ENCODE measurements around the gene ARID1B. TPM values are rescaled to one million over a fixed set of nuclear protein-coding genes. Genes with fewer than 3 reads are reported as not detected.

ARID1B gene
- total RNA-seq, 1 experiment from 2014 or later: 35.6 TPM

DNA sequence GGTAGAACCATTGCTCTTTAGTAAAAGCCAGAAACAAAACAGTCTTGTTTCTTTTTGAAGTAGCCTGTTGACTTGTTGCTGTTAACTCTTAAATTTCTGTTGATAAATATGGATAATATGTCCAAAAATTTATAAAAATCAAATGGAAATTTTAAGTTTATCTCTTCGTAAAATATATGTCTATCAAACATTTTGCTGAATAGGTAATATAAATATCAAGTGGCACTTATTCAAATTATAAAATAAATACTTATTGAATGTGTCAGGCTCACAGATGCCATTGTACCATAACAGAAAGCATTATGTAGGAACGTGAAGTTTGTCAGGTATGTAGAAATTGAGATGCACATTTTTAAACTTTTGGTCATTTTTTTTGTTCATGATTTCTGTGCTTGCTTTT lies 216.5 kb downstream of the ARID1B start:
- Histone ChIP-seq H3K36me3 (ENCODE audit: control insufficient read depth in 1 of 2, insufficient read depth in 2 of 2, low read length in 2 of 2) (no peaks in the 10 kb centered on the region), H3K4me1 (ENCODE audit: control insufficient read depth in 1 of 2, insufficient read depth in 2 of 2, low read length in 2 of 2) (0 out of 4 replicates have a peak, but pooled peaks cover 0 to 3% of the 10 kb centered on the region in 2 experiments), H3K9me2 (ENCODE audit: insufficient read depth) (no peaks in the 10 kb centered on the region), H3K27ac (ENCODE audit: low read depth, low read length) (no peak overlapping the region), H3K27me3 (ENCODE audit: insufficient read depth, low read length) (no peaks in the 10 kb centered on the region), H3K4me3 (replicated peaks in 1 of 2; ENCODE audit: low read depth in 1 of 2, low read length in 2 of 2) (no peak overlapping the region), H2AFZ (ENCODE audit: low read depth, low read length, poor library complexity, severe bottlenecking) (no peak overlapping the region), H3K9me3 (ENCODE audit: control insufficient read depth in 1 of 2, insufficient read depth in 1 of 2, low read depth in 1 of 2, low read length in 2 of 2) (no peaks in the 10 kb centered on the region), H3K79me2 (ENCODE audit: insufficient read depth, low read length) (peaks cover 26% of the 10 kb centered on the region), H3K4me2 (ENCODE audit: low read length) (no peak overlapping the region), H4K20me1 (ENCODE audit: insufficient read depth) (no peaks in the 10 kb centered on the region), H3K9ac (ENCODE audit: low read length) (no peak overlapping the region)
- intact Hi-C loops (cut with micrococcal nuclease): no loop called here
- RAD21 ChIA-PET (ENCODE audit: low non-redundant PET in 1 of 2, low total read pairs in 2 of 2, uncharacterized antibody in 2 of 2, unreplicated experiment in 2 of 2): no interaction called here
- ATAC-seq (no peak), DNase-seq (ENCODE audit: low read depth, low spot score) (no peak)
- CTCF ChIA-PET: no interaction called here
- TF ChIP-seq POLR2AphosphoS5 (IDR thresholded peaks at IDR 0.05; ENCODE audit: low read depth, low read length): no peak
- no peak for TF ChIP-seq SP1 (IDR thresholded peaks at IDR 0.05; ENCODE audit: low read depth)
- no peak for TF ChIP-seq RAD21 (IDR thresholded peaks at IDR 0.05; ENCODE audit: low read depth)
- TF ChIP-seq SRF (IDR thresholded peaks at IDR 0.05; ENCODE audit: low read depth): no peak
- TF ChIP-seq EZH2 (IDR thresholded peaks at IDR 0.05): no peak
- no peak for TF ChIP-seq ATF3 (IDR thresholded peaks at IDR 0.05)
- no peak for TF ChIP-seq REST (IDR thresholded peaks at IDR 0.05; ENCODE audit: low read depth)
- TF ChIP-seq ZFX (IDR thresholded peaks at IDR 0.05): no peak
- TF ChIP-seq, protein P1, sequence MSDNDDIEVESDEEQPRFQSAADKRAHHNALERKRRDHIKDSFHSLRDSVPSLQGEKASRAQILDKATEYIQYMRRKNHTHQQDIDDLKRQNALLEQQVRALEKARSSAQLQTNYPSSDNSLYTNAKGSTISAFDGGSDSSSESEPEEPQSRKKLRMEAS (IDR thresholded peaks at IDR 0.05): no peak
- no peak for TF ChIP-seq JUND (IDR thresholded peaks at IDR 0.05)
- no peak for TF ChIP-seq CBX3 (IDR thresholded peaks at IDR 0.05; ENCODE audit: low read depth)
- BruUV-seq (replicated peaks): no TSS peak
- POLR2A ChIA-PET: no interaction called here
